Measurements from ENCODE around the gene VTI1B. TPM values are rescaled to one million over a fixed set of nuclear protein-coding genes. Genes with fewer than 3 reads are reported as not detected.
A peak's percentile ranks its signal among the peaks of the same experiment; 100 is the strongest.
"Not testable (repeated sequence)": the region's sequence is repeated elsewhere in the genome, so short reads cannot be mapped to it uniquely, and the experiment has no call there.

VTI1B gene
- 34.7 and 35.3 TPM in 2 replicates for total RNA-seq (2014; rRNA removed; shearing (Covaris generic))

GRCh38 chr14:67674480-67675218 lies at the start of gene VTI1B:
Gene VTI1B (minus strand): TSS chr14:67674632. CDS start chr14:67674489, 143 bp downstream.
- peak within 1 kb of the TSS; percentile 81 for H3K4me3 ChIP-seq
- no peaks in the 10 kb centered on the region for H3K9me3 ChIP-seq (replicated peaks)
- no peaks in the 10 kb centered on the region for H3K27me3 ChIP-seq
- H3K4me1 ChIP-seq = no peaks in the 10 kb centered on the region; the same call in 1 of the 2 replicates
- peak within 1 kb of the TSS; percentile 94 for H3K27ac ChIP-seq
- peaks cover 18% of the 10 kb centered on the region; the same call in 1 of the 2 replicates for H3K36me3 ChIP-seq
- DNase-seq = peak; percentile 74 to 80

DNA sequence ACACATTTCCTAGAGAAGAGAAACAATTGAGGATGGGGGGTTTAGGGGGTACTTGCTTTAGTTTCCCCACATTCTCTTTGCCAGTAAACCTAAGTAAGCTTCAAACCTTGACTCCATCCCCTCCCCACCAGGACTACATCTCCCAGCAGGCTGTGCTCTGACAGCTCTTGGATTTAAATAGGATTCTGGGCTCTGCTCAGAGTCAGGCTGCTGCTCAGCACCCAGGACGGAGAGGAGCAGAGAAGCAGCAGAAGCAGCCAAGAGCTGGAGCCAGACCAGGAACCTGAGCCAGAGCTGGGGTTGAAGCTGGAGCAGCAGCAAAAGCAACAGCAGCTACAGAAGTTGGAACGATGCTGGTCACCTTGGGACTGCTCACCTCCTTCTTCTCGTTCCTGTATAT lies 47.9 kb upstream of the VTI1B start:
- Histone ChIP-seq H3K36me3 (no peaks in the 10 kb centered on the region), H3K4me3 (no peak overlapping the region), H3K4me1 (no peaks in the 10 kb centered on the region), H3K27ac (no peak overlapping the region), H3K9me3 (replicated peaks) (no peaks in the 10 kb centered on the region), H3K27me3 (no peaks in the 10 kb centered on the region)
- no peak for DNase-seq

DNA sequence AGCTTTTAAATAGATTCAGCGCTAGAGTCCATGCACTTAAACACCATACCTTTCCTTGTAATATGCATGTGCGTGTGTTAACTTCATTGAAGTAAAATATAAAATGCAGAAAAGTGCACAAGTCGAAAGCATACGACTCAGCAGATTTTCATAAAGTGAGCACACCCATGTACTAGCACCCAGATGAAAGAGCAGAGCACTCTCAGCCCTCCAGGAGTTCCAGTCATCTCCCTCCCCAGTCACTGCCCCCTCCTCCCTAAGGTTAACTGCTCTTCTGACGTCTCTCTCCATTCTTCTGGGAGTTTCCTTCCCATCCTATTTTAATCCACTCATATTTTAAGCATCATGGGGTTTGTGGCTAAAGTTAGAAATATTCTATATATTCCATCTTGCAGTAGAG lies 47.4 kb upstream of the VTI1B start:
- Histone ChIP-seq H3K27me3 (no peaks in the 10 kb centered on the region), H3K4me1 (no peaks in the 10 kb centered on the region), H3K4me3 (no peak overlapping the region), H3K36me3 (no peaks in the 10 kb centered on the region), H3K27ac (no peak overlapping the region), H3K9me3 (replicated peaks) (no peaks in the 10 kb centered on the region)
- DNase-seq = no peak

DNA sequence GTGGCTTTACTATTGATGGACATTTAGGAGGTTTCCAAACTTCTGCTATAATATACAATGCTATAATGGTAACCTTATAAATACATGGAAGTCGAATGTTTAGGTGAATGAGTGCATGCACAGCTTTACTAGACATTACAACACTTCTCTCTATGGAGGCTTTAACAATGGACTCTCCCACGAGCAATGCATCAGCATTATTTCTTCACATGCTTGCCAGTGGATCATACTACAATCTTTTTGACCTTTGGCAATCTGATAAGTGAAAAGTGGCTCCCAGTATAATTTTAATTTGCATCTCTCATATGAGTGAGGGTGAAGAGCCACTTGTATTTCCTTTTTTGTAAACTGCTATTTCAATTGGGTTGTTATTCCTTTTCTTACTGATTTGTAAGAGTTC lies 45.4 kb upstream of the VTI1B start:
- DNase-seq = no peak

GRCh38 chr14:67719385-67719784 lies 45.0 kb upstream of the VTI1B start:
- H3K27ac ChIP-seq; DNase-seq; H3K27me3 ChIP-seq; H3K4me1 ChIP-seq; H3K36me3 ChIP-seq; H3K9me3 ChIP-seq (replicated peaks); H3K4me3 ChIP-seq: not testable (repeated sequence)

More for the DNA sequence above, 45.4 kb upstream of the VTI1B start:
- Histone ChIP-seq H3K36me3 (no peaks in the 10 kb centered on the region), H3K4me1 (no peaks in the 10 kb centered on the region), H3K27me3 (no peaks in the 10 kb centered on the region), H3K4me3 (no peak overlapping the region), H3K9me3 (replicated peaks) (no peaks in the 10 kb centered on the region), H3K27ac (no peak overlapping the region)

DNA sequence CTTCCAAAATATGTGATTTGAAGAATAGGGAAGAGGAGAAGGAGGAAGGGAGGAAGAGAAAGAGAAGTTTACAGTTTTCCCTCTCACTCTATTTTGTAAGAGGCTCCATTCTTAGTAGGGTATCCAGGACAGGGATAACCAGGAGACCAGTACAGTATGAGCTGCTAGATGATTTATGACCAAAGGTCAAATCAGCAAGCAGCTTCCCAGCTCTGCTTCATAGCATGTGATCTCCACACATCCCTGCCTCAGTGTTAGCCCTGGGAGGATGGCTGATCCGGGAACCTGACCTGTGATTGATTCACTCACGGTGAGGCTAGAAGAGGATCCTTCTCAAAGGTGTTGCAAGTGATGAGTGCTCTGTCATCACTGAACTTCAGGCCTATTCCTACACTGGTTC lies 43.8 kb upstream of the VTI1B start:
- DNase-seq = no peak
- H3K9me3 ChIP-seq (replicated peaks) = no peaks in the 10 kb centered on the region
- H3K27ac ChIP-seq = no peak overlapping the region
- no peaks in the 10 kb centered on the region for H3K27me3 ChIP-seq
- H3K36me3 ChIP-seq = no peaks in the 10 kb centered on the region
- no peaks in the 10 kb centered on the region for H3K4me1 ChIP-seq
- H3K4me3 ChIP-seq = no peak overlapping the region

GRCh38 chr14:67717048-67717447 lies 42.6 kb upstream of the VTI1B start:
- Histone ChIP-seq H3K36me3 (no peaks in the 10 kb centered on the region), H3K27ac (no peak overlapping the region), H3K4me1 (no peaks in the 10 kb centered on the region), H3K9me3 (replicated peaks) (no peaks in the 10 kb centered on the region), H3K4me3 (no peak overlapping the region), H3K27me3 (no peaks in the 10 kb centered on the region)
- no peak for DNase-seq

- no peak overlapping the region for H3K4me3 ChIP-seq
- H3K27ac ChIP-seq = no peak overlapping the region
- H3K4me1 ChIP-seq = no peaks in the 10 kb centered on the region
- H3K9me3 ChIP-seq (replicated peaks) = peaks cover 13% of the 10 kb centered on the region; the same call in 1 of the 2 replicates
- peak; percentile 9 to 23 for DNase-seq
- no peaks in the 10 kb centered on the region for H3K27me3 ChIP-seq
- H3K36me3 ChIP-seq = no peaks in the 10 kb centered on the region
These were observed 35.8 kb upstream of the VTI1B start for GRCh38 chr14:67710209-67710608.

DNA sequence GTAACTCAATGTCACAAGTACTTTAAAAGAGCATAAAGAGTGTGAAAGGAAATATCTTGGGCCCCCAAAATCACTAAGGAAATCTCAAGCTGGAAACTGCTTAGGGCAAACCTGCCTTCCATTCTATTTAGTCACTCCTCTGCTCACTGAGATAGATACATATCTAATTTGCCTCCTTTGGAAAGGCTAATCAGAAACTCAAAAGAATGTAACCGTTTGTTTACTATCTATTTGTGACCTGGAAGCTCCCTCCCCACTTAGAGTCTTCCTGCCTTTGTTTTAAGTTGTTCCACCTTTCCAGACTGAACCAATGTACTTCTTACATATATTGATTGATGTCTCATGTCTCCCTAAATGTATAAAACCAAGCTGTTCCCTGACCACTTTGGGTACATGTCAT lies 35.4 kb upstream of the VTI1B start:
- not testable (repeated sequence) for H3K27me3 ChIP-seq, H3K4me3 ChIP-seq, H3K4me1 ChIP-seq, H3K36me3 ChIP-seq, DNase-seq, H3K27ac ChIP-seq
- H3K9me3 ChIP-seq (replicated peaks) = peaks cover 13% of the 10 kb centered on the region; the same call in 1 of the 2 replicates

DNA sequence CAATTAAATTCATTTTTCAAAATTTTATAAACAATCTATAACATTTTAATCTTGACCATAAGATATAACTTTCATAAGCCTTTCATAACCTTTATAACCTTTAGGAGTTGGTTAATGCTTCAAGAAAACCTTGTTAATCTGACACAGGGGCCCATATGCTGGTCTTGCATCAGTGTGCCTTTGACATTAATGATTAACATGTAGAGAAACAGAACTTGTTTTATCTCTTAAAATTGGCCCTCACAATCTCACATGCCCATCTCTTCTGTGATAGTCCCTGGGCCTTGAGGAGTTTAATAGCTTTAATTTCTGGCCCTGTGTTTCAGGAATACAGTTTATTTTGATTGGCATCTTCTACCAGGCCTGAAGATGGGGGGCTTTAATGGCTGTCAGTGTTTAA lies 34.9 kb upstream of the VTI1B start:
- not testable (repeated sequence) for H3K4me3 ChIP-seq, H3K36me3 ChIP-seq, DNase-seq, H3K27ac ChIP-seq, H3K4me1 ChIP-seq, H3K27me3 ChIP-seq
- H3K9me3 ChIP-seq (replicated peaks) = peaks cover 13% of the 10 kb centered on the region; the same call in 1 of the 2 replicates

DNA sequence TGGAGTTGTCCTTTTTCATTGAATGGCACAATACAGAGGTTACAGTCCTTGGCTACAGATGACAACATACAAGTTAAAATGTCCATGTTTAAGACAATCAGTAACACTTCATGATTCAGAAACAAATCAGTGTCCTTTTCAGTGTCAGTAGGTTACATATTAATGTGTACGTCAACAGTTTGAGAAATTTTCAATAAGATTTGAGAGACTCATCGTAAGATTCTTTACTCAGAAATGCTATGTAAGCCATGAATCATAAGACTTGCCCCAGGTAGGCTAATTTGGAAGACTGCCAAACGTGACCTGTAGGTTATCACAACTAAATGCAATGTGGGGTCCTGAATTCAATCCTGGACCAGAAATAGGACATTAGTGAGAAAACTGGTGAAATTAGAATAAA lies 30.8 kb upstream of the VTI1B start:
- H3K27me3 ChIP-seq = no peaks in the 10 kb centered on the region
- no peak overlapping the region for H3K4me3 ChIP-seq
- DNase-seq = no peak

GRCh38 chr14:67704484-67705089 lies 30.2 kb upstream of the VTI1B start:
- Histone ChIP-seq H3K9me3 (replicated peaks) (no peaks in the 10 kb centered on the region; the same call in 1 of the 2 replicates), H3K36me3 (no peaks in the 10 kb centered on the region), H3K4me3 (no peak overlapping the region), H3K27me3 (no peaks in the 10 kb centered on the region), H3K27ac (no peak overlapping the region), H3K4me1 (no peaks in the 10 kb centered on the region)
- peak; percentile 11 to 68 for DNase-seq

More for the DNA sequence above, 30.8 kb upstream of the VTI1B start:
- H3K9me3 ChIP-seq (replicated peaks) = peaks cover 6% of the 10 kb centered on the region; the same call in 1 of the 2 replicates
- no peak overlapping the region for H3K27ac ChIP-seq
- H3K36me3 ChIP-seq = no peaks in the 10 kb centered on the region
- no peaks in the 10 kb centered on the region for H3K4me1 ChIP-seq

DNA sequence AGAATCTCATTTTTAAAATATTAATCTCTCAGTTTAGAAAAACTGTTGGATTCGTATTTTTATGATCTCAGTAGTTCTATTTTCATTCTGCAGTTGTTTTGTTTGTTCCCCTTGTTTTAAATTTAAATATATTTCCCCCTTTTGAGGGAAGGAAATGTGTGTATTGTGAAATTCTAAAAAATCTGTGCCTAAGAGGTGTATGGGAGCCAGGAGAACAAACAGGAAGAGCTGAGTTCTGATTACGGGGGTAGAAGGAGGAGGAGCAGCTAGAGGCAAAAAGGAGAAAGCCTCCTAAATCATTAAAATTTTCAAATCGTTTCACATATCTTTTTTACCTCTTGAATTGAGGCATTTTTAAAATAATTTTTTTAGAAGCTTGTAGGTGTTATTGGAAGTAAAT lies 29.6 kb upstream of the VTI1B start:
- no peaks in the 10 kb centered on the region for H3K36me3 ChIP-seq
- H3K4me3 ChIP-seq = no peak overlapping the region
- H3K27me3 ChIP-seq = no peaks in the 10 kb centered on the region
- no peak for DNase-seq
- H3K27ac ChIP-seq = no peak overlapping the region
- H3K4me1 ChIP-seq = no peaks in the 10 kb centered on the region
- H3K9me3 ChIP-seq (replicated peaks) = no peaks in the 10 kb centered on the region; the same call in 1 of the 2 replicates

- not testable (repeated sequence) for H3K27ac ChIP-seq, H3K4me3 ChIP-seq, DNase-seq
These were observed 27.1 kb upstream of the VTI1B start, which contains the start of gene RDH12 for GRCh38 chr14:67701492-67701891. Gene RDH12 (plus strand): TSS chr14:67701886. CDS start chr14:67722643, 20,757 bp downstream.

GRCh38 chr14:67698179-67698578 lies 23.7 kb upstream of the VTI1B start:
- H3K4me3 ChIP-seq = no peak overlapping the region
- H3K27me3 ChIP-seq = no peaks in the 10 kb centered on the region
- no peaks in the 10 kb centered on the region for H3K4me1 ChIP-seq
- H3K27ac ChIP-seq = no peak overlapping the region
- H3K9me3 ChIP-seq (replicated peaks) = no peaks in the 10 kb centered on the region
- DNase-seq = no peak
- H3K36me3 ChIP-seq = no peaks in the 10 kb centered on the region

More at GRCh38 chr14:67701492-67701891, 27.1 kb upstream of the VTI1B start, which contains the start of gene RDH12:
- H3K9me3 ChIP-seq (replicated peaks); H3K4me1 ChIP-seq; H3K36me3 ChIP-seq; H3K27me3 ChIP-seq: not testable (repeated sequence)
